ENCODE measurements around the gene IL1RAPL1.

DNA sequence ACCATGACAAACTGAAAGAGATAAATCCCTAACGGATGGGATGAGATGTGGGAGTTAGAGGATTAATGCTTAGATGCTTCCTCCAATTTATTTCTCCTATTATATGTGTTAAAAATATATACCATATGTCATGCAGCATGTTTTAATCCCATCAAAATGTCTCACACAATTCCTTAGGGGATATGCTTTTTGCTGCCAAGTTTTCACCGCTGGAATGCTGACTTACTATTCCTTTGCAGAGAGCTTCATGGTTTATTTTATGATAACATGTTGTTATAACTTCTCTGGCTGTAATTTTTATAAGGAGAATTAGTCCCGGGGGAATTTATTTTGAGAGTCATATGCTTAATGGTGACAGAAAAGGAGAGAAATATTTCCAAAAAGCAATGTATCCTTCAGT lies 670.3 kb downstream of the IL1RAPL1 start:
- TF ChIP-seq GATA2 (IDR thresholded peaks at IDR 0.05; ENCODE audit: low read depth, low read length) (no peak), GATA3 (IDR thresholded peaks at IDR 0.05; ENCODE audit: low read depth, low read length) (no peak)
